Thoracic aorta (tissue), 2 donors: ENCODE results near the gene STRN. TPM values are rescaled to one million over a fixed set of nuclear protein-coding genes. Genes with fewer than 3 reads are reported as not detected.

Experiments
- ATAC-seq: fragments of 150-250 bp; one replicate; pipeline ENCODE4 v1.8.0; 2017; ENCODE audit warnings: low read depth; ENCODE audit not compliant: insufficient number of reproducible peaks, low FRiP score
- DNase-seq: peaks from one replicate; pipeline ENCODE4 v3.0.0-alpha.2; 2020; ENCODE audit warnings: low spot score
- H3K27ac ChIP-seq, 2 donors: fragments of 200-600 bp; sonication (generic); 1 replicate in 1 of 2; 2 replicates in 1 of 2; pipeline ENCODE4 v1.5.1; 2016; ENCODE audit warnings: mild to moderate bottlenecking in 2 of 2, moderate library complexity in 2 of 2
- H3K27me3 ChIP-seq: fragments of 200-600 bp; sonication (generic); replicated peaks from 2 replicates; pipeline ENCODE4 v1.6.0; 2016; ENCODE audit warnings: mild to moderate bottlenecking; ENCODE audit not compliant: insufficient read depth
- H3K36me3 ChIP-seq: fragments of 200-600 bp; sonication (generic); one replicate; pipeline ENCODE4 v1.5.1; 2016
- H3K4me1 ChIP-seq, 2 donors: fragments of 200-600 bp; sonication (generic); 1 replicate in 1 of 2; 2 replicates in 1 of 2; pipeline versions ENCODE4 v1.5.1 to v1.6.0; 2016; ENCODE audit warnings: low read depth in 2 of 2, mild to moderate bottlenecking in 1 of 2; ENCODE audit not compliant: control insufficient read depth in 1 of 2
- H3K4me3 ChIP-seq: fragments of 200-600 bp; sonication (generic); 2 replicates; pipeline ENCODE4 v1.5.1; 2016; ENCODE audit warnings: mild to moderate bottlenecking
- H3K9me3 ChIP-seq: fragments of 200-600 bp; sonication (generic); 2 replicates; pipeline ENCODE4 v1.5.1; 2016
- CTCF ChIP-seq: fragments of 200-600 bp; sonication (generic); IDR thresholded peaks from one replicate; pipeline ENCODE4 v1.5.1; 2019; ENCODE audit warnings: antibody characterized with exemption
- total RNA-seq, 2 donors: library from RNA; depleted of rRNA; stranded (reverse); fragments of >200 nt; gene quantifications; one replicate each; pipeline versions ENCODE4 v1.1.0 to v1.2.3, GENCODE V29; 2016

Gene STRN
- total RNA-seq, 2 donors from 2014 or later = 14.6 to 23.4 TPM

DNA sequence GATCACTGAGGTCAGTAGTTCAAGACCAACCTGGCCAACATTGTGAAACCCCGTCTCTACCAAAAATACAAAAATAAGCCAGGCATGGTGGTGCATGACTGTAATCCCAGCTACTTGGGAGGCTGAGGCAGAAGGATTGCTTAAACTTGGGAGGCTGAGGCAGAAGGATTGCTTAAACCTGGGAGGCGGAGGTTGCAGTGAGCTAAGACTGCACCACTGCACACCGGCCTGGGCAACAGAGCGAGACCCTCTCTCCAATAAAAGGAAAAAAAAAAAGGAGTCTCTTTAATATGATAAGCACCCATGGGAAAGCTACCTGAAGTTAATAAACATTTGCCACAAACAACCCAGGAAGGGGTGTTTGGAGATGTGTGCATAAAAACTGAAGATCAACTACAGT is 2.6 kb downstream of the STRN start:
- Histone ChIP-seq H3K27me3 (no peaks in the 10 kb centered on the region), H3K36me3 (no peaks in the 10 kb centered on the region), H3K9me3 (no peaks in the 10 kb centered on the region), H3K4me1 (peaks cover 18 to 23% of the 10 kb centered on the region in 2 donors), H3K27ac (no peak overlapping the region), H3K4me3 (no peak overlapping the region)
- no peak for DNase-seq
- no peak for TF ChIP-seq CTCF
- ATAC-seq = no peak

DNA sequence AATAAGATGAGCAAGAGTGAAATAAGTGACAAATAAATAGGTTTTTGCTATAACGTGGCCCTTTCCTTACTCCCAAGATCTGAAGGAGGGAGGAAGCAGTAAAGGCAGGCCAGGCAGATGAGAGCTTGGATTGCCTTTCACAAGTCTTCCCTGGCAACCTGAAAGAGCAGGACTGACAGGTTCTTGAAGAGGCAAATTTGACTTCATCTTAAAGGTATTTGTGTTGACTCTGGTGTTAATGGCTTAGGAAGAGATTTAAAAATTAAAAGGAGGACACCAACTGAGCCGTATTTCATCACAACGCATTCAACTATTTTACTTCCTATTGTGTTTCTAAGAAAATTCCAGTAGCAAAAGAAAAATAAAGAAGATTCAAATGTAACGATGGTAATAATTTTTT is 3.2 kb downstream of the STRN start:
- Histone ChIP-seq H3K4me3 (no peak overlapping the region), H3K27ac (no peak overlapping the region), H3K36me3 (no peaks in the 10 kb centered on the region), H3K4me1 (peaks cover 18 to 23% of the 10 kb centered on the region in 2 donors), H3K9me3 (no peaks in the 10 kb centered on the region), H3K27me3 (no peaks in the 10 kb centered on the region)
- ATAC-seq = no peak
- no peak for DNase-seq
- no peak for TF ChIP-seq CTCF

- H3K36me3 ChIP-seq = no peaks in the 10 kb centered on the region
- no peaks in the 10 kb centered on the region for H3K9me3 ChIP-seq
- TF ChIP-seq CTCF = no peak
- DNase-seq (no peak), ATAC-seq (no peak)
- no peaks in the 10 kb centered on the region for H3K27me3 ChIP-seq
- H3K4me1 ChIP-seq = peaks cover 24 to 33% of the 10 kb centered on the region in 2 donors
- H3K27ac ChIP-seq = no peak overlapping the region
- no peak overlapping the region for H3K4me3 ChIP-seq
Observed at GRCh38 chr2:36960773-36961172, 5.6 kb downstream of the STRN start.

DNA sequence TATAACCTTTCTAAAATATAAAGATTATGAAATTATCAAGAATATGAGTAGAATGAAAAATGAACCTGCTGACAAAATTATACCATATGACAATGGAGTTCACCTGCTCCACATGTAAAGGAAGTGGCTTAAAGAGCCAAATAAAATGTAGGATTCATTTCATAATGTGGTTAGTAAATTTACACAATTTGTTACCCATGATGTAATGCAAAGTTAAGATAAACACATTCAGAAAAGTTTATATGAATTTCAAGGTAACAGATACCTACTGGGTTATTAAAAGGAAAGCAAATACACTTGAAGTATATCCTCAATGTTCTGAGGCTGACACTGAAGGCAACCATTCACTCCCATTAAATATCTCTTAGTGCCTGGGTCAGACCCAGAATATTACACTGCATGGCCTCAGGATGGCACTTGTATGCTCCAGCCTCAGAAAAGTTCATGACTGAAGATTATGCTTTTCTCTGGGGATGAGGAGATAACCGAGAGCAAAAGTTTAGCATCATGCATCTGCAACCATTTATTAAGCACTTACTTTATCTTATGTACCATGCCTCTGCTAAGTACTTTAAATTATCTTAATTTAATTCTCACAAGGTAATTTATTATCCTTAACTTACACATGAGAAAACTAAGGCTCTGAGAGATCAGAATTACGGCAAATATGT is 6.2 kb downstream of the STRN start:
- Histone ChIP-seq H3K36me3 (no peaks in the 10 kb centered on the region), H3K4me1 (peaks cover 20 to 35% of the 10 kb centered on the region in 2 donors), H3K27ac (no peak overlapping the region), H3K4me3 (no peak overlapping the region), H3K27me3 (no peaks in the 10 kb centered on the region), H3K9me3 (no peaks in the 10 kb centered on the region)
- no peak for TF ChIP-seq CTCF
- ATAC-seq = no peak
- no peak for DNase-seq

DNA sequence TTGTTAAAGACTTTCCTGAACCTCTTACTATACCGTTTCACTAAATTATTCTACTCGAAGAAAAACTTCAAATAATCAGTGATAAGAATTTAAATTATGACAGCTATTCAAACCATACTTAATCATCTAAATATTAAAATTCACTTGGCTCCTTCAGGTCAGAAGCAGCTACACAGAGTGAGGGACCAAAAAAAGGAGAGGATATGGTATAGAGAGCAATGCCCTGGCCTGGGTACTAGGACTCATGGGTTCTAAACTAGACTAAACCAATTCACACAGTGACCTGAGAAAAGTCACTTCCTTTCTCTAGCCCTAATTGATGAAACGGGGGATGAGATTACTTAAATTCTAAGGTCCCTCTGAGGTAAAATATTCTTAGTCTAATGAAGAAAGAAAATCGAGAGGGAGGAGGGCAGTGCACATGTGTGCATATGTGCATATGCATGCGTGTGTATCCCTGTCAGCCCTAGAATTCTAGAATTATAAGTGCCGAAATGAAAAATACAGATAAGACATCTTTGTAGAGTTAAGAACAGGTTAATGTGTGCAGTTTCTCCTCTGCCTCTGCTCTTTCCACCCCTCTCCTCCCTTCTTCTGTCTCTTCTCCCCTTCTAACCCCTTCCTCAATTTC is 11.2 kb downstream of the STRN start:
- Histone ChIP-seq H3K9me3 (no peaks in the 10 kb centered on the region), H3K4me3 (peak overlapping the region; percentile 45), H3K27ac (peak overlapping the region; percentile 7 to 43), H3K4me1 (peaks cover 26 to 36% of the 10 kb centered on the region in 2 donors), H3K27me3 (no peaks in the 10 kb centered on the region), H3K36me3 (no peaks in the 10 kb centered on the region)
- DNase-seq (no peak), ATAC-seq (no peak)
- TF ChIP-seq CTCF = no peak
